ENCODE results near the gene TMEM131. TPM values are rescaled to one million over a fixed set of nuclear protein-coding genes. Genes with fewer than 3 reads are reported as not detected.

Gene TMEM131

Small RNAs within 50 kb of the gene (small RNA-seq; reads per million reads assigned to genes)
- gene HMGN1P36 (ENCODE audit: insufficient read depth) (not detected), gene RNU7-96P (ENCODE audit: insufficient read depth) (not detected)

Data from neuronal stem cell (in vitro differentiated cells).